ENCODE data around the gene PLEKHH2.

PLEKHH2 gene

DNA sequence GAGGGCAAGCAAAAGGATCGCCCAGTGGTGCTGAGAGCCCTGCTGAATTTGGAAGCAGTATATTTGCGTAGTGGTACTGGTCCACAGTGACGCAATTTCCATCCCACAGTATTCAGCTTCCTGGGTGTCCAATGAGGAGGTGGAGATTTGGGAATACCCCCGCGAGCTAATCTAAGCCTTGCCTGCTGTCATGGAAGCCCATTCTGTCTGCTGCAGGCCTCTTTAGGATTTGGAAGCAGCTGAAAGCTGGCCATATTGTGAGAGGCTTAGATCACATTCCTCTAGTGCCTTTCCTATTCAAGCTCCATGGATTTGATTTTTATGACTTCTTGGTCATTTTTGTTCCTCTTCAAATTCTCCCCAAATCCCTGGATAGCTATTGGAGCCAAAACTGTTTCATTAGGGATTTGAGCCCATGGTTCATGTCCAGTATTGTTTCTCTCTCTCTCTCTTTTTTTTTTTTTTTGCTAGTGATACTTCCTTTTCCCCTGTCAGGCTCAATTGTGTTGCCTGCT lies 114.5 kb downstream of the PLEKHH2 start:
- Histone ChIP-seq H3K4me3 (ENCODE audit: low read depth in 1 of 2, low read length in 1 of 2) (no peak overlapping the region), H3K27ac (no peak overlapping the region), H3K36me3 (no peaks in the 10 kb centered on the region), H3K27me3 (peaks cover 3% of the 10 kb centered on the region), H3K9me3 (no peaks in the 10 kb centered on the region), H3K4me1 (ENCODE audit: control insufficient read depth in 1 of 2, insufficient read depth in 1 of 2, low read depth in 1 of 2, low read length in 1 of 2) (no peaks in the 10 kb centered on the region)
- TF ChIP-seq, protein P1, sequence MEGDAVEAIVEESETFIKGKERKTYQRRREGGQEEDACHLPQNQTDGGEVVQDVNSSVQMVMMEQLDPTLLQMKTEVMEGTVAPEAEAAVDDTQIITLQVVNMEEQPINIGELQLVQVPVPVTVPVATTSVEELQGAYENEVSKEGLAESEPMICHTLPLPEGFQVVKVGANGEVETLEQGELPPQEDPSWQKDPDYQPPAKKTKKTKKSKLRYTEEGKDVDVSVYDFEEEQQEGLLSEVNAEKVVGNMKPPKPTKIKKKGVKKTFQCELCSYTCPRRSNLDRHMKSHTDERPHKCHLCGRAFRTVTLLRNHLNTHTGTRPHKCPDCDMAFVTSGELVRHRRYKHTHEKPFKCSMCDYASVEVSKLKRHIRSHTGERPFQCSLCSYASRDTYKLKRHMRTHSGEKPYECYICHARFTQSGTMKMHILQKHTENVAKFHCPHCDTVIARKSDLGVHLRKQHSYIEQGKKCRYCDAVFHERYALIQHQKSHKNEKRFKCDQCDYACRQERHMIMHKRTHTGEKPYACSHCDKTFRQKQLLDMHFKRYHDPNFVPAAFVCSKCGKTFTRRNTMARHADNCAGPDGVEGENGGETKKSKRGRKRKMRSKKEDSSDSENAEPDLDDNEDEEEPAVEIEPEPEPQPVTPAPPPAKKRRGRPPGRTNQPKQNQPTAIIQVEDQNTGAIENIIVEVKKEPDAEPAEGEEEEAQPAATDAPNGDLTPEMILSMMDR (IDR thresholded peaks at IDR 0.05) = no peak

DNA sequence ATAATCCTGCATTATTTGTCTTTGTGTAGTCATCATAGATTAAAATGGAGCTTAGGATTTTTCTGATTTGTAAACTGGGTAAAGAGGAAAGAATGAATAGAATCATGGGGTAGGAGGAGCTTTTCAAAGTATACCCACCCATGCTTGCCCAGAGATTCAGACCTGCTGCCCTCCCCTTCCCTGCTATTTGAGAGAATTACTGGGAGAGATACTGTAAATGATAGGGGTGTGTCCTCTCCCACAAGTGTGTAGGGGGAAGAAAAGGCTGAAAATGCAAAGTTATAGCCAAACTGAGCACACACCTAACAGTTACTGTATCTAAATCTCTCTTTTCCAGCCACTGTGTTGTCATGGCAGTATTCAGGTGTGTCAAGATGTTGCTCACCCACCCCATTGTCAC lies 115.2 kb downstream of the PLEKHH2 start:
- no peaks in the 10 kb centered on the region for H3K4me1 ChIP-seq (ENCODE audit: control insufficient read depth in 1 of 2, insufficient read depth in 1 of 2, low read depth in 1 of 2, low read length in 1 of 2)
- H3K9me3 ChIP-seq = no peaks in the 10 kb centered on the region
- no peak overlapping the region for H3K27ac ChIP-seq
- peaks cover 3% of the 10 kb centered on the region for H3K27me3 ChIP-seq
- H3K4me3 ChIP-seq (ENCODE audit: low read depth in 1 of 2, low read length in 1 of 2) = no peak overlapping the region
- TF ChIP-seq, protein P1 (IDR thresholded peaks at IDR 0.05) = no peak
- H3K36me3 ChIP-seq = no peaks in the 10 kb centered on the region

DNA sequence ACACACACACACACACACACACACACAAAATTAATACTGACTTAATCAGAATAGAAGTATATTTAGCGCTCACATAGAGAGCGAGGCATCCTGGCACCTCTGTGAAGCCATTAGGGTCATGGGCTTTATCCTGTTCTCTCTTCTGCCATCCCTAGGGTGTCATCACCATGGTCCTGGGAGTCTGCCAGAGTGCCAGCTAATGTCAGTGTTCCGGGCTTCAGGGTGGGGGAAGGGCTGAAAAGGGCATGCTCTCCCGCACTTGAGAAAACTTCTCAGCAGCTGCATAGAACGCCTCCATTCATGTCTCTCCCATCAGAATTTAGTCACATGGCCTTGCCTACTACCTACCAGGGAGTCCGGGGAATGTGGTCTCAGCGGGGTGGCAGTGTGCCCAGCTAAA lies 117.1 kb downstream of the PLEKHH2 start:
- H3K27me3 ChIP-seq = peaks cover 3% of the 10 kb centered on the region
- no peak overlapping the region for H3K27ac ChIP-seq
- H3K4me1 ChIP-seq (ENCODE audit: control insufficient read depth in 1 of 2, insufficient read depth in 1 of 2, low read depth in 1 of 2, low read length in 1 of 2) = no peaks in the 10 kb centered on the region
- H3K9me3 ChIP-seq = no peaks in the 10 kb centered on the region
- no peaks in the 10 kb centered on the region for H3K36me3 ChIP-seq
- H3K4me3 ChIP-seq (ENCODE audit: low read depth in 1 of 2, low read length in 1 of 2) = no peak overlapping the region
- TF ChIP-seq, protein P1 (IDR thresholded peaks at IDR 0.05) = no peak

DNA sequence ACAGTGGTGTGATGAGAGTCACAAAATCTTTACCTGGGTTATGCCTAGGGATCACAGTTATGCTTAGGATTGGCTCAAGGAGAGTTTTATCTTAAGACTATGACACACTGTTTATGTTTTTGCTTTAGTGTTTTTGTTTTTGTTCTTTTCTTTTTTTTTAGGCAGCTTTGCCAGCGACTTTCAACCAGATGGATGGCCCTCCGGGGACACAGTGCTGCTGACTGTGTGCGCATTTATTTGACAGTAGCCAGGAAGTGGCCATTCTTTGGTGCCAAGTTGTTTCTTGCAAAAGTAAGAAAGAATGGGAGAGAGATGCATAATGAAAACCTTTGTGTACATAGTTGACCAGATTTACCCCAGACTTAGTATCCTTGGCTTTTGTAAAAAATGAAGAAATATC lies 121.7 kb downstream of the PLEKHH2 start:
- Histone ChIP-seq H3K4me3 (ENCODE audit: low read depth in 1 of 2, low read length in 1 of 2) (no peak overlapping the region), H3K4me1 (ENCODE audit: control insufficient read depth in 1 of 2, insufficient read depth in 1 of 2, low read depth in 1 of 2, low read length in 1 of 2) (peaks cover 10 to 11% of the 10 kb centered on the region in 2 experiments), H3K9me3 (no peaks in the 10 kb centered on the region), H3K27ac (no peak overlapping the region), H3K36me3 (no peaks in the 10 kb centered on the region), H3K27me3 (peaks cover 3% of the 10 kb centered on the region)
- TF ChIP-seq, protein P1 (IDR thresholded peaks at IDR 0.05) = no peak

DNA sequence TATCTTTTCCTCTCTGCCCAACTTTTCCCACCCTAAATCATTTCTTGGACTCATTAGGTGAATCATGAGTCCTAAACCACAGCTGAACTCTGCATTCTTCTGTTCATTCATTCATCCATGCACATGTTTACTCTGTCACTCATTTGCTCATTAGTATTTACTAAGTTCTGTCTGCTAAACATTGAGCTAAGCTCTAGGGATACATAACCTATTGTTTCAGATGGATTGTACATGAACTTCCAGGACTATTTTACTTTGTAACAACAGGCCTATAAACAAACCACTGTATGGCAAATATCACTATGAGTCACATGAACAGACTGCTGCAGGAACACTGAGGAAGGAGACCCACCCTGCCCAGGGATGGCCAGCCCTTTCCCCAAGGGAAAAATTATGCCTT lies 122.1 kb downstream of the PLEKHH2 start:
- H3K9me3 ChIP-seq = no peaks in the 10 kb centered on the region
- H3K4me1 ChIP-seq (ENCODE audit: control insufficient read depth in 1 of 2, insufficient read depth in 1 of 2, low read depth in 1 of 2, low read length in 1 of 2) = peaks cover 10 to 11% of the 10 kb centered on the region in 2 experiments
- H3K36me3 ChIP-seq = no peaks in the 10 kb centered on the region
- TF ChIP-seq, protein P1 (IDR thresholded peaks at IDR 0.05) = no peak
- H3K27me3 ChIP-seq = peaks cover 3% of the 10 kb centered on the region
- no peak overlapping the region for H3K4me3 ChIP-seq (ENCODE audit: low read depth in 1 of 2, low read length in 1 of 2)
- H3K27ac ChIP-seq = no peak overlapping the region

DNA sequence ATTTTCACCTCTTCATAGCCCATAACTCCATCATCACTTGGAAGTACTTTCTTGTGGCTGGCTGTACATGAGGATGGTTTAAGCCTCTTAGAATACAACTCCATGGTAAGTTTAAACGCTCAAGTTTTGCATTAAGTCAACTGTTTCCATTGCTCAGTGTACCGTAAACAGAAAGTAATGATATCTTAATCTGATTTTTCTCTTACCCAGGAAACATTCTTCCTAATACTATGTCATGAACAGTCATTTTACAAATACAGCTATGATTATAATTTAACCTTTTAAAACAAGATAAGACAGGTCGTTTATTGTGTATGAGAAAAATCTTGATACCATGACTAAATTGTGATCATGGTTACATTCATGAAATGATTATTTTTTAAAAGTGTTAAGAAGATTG lies 125.2 kb downstream of the PLEKHH2 start:
- Histone ChIP-seq H3K36me3 (no peaks in the 10 kb centered on the region), H3K27ac (no peak overlapping the region), H3K4me1 (ENCODE audit: control insufficient read depth in 1 of 2, insufficient read depth in 1 of 2, low read depth in 1 of 2, low read length in 1 of 2) (peaks cover 10 to 11% of the 10 kb centered on the region in 2 experiments), H3K27me3 (peaks cover 21% of the 10 kb centered on the region), H3K4me3 (ENCODE audit: low read depth in 1 of 2, low read length in 1 of 2) (no peak overlapping the region), H3K9me3 (no peaks in the 10 kb centered on the region)
- TF ChIP-seq, protein P1 (IDR thresholded peaks at IDR 0.05) = no peak
